HepG2 (cell line): ENCODE results near the gene PAPSS2. TPM values are rescaled to one million over a fixed set of nuclear protein-coding genes. Genes with fewer than 3 reads are reported as not detected.
A peak's percentile ranks its signal among the peaks of the same experiment; 100 is the strongest.

Experiments used
- ATAC-seq: fragments of 200-7000 bp; cut with Tn5 transposase; 3 replicates; pipeline ENCODE4 v1.9.1; 2020; ENCODE audit warnings: mild to moderate bottlenecking, moderate library complexity
- BruUV-seq: library from RNA; stranded (reverse); fragments of 400-500 nt; replicated peaks from 2 replicates; lab custom pipeline; 2021; lab: Mats Ljungman, UMichigan
- CTCF ChIA-PET: fragments of 300-600 bp; formaldehyde crosslinking; extraction: SDS; loops from one replicate; lab custom pipeline; 2021; ENCODE audit warnings: low total read pairs, inconsistent platforms, low intra/inter-chr PET ratio; lab: Yijun Ruan, JAX
- POLR2A ChIA-PET: fragments of 350-600 bp; sonication (Branson Sonifier 250); formaldehyde crosslinking; loops from one replicate; lab custom pipeline; 2020; ENCODE audit warnings: antibody characterized with exemption, inconsistent platforms; lab: Yijun Ruan, JAX
- DNase-seq: peaks from one replicate; pipeline ENCODE4 v3.0.0-alpha.2; 2015; ENCODE audit warnings: low spot score
- FAIRE-seq: peaks from 3 replicates; lab custom pipeline; 2011; peaks lifted over from hg19 to GRCh38; lab: Jason Lieb, UNC
- H2AFZ ChIP-seq: one replicate; pipeline ENCODE4 v1.6.1; 2011; ENCODE audit warnings: low read length, inconsistent platforms
- H3K27ac ChIP-seq: fragments of 300-600 bp; 3 replicates; pipeline ENCODE4 v1.8.0; 2011; ENCODE audit warnings: mixed run types, mild to moderate bottlenecking, mixed read lengths, low read length, inconsistent platforms; ENCODE audit not compliant: insufficient read depth; ENCODE audit errors: extremely low read length
- H3K27me3 ChIP-seq, 2 experiments: fragments of 200-600 bp in 1 of 2; 2 replicates in 1 of 2; 3 replicates in 1 of 2; pipeline versions ENCODE4 v1.6.0 to v1.8.0; 2011; ENCODE audit warnings: low read length in 2 of 2, mild to moderate bottlenecking in 2 of 2, moderate library complexity in 2 of 2, inconsistent platforms in 1 of 2; ENCODE audit not compliant: insufficient read depth in 2 of 2, control insufficient read depth in 1 of 2
- H3K36me3 ChIP-seq, 2 experiments: fragments of 200-600 bp in 1 of 2; replicated peaks in 1 of 2; 2 replicates in 1 of 2; 3 replicates in 1 of 2; pipeline versions ENCODE4 v1.5.1 to v1.8.0; 2011; ENCODE audit warnings: low read length in 2 of 2, inconsistent platforms in 1 of 2; ENCODE audit not compliant: insufficient read depth in 2 of 2, control insufficient read depth in 1 of 2
- H3K4me1 ChIP-seq: 2 replicates; pipeline ENCODE4 v1.5.1; 2012; ENCODE audit warnings: low read length, inconsistent platforms; ENCODE audit not compliant: insufficient read depth
- H3K4me2 ChIP-seq: 2 replicates; pipeline ENCODE4 v1.6.0; 2011; ENCODE audit warnings: low read depth, low read length, inconsistent platforms
- H3K4me3 ChIP-seq, 3 experiments: fragments of 200-600 bp in 1 of 3; sonication (generic), shearing (Covaris generic) in 1 of 3; replicated peaks in 1 of 3; 2 replicates each; pipeline ENCODE4 v1.5.1; 2011 to 2016; ENCODE audit warnings: low read length in 3 of 3, inconsistent platforms in 2 of 3, low read depth in 2 of 3, mild to moderate bottlenecking in 2 of 3, control low read depth in 1 of 3, mixed read lengths in 1 of 3; ENCODE audit not compliant: insufficient read depth in 1 of 3
- H3K79me2 ChIP-seq: one replicate; pipeline ENCODE4 v1.6.1; 2011; ENCODE audit warnings: low read length, inconsistent platforms; ENCODE audit not compliant: insufficient read depth
- H3K9ac ChIP-seq: 2 replicates; pipeline ENCODE4 v1.6.0; 2011; ENCODE audit warnings: mild to moderate bottlenecking, low read depth, low read length, inconsistent platforms; ENCODE audit not compliant: insufficient read depth
- H3K9me3 ChIP-seq: 2 replicates; pipeline ENCODE4 v1.5.1; 2012; ENCODE audit warnings: mild to moderate bottlenecking, low read length
- H4K20me1 ChIP-seq: 2 replicates; pipeline ENCODE4 v1.6.0; 2011; ENCODE audit warnings: inconsistent platforms, mild to moderate bottlenecking, low read length, moderate library complexity; ENCODE audit not compliant: insufficient read depth
- AGO1 ChIP-seq: fragments of 200-400 bp; formaldehyde crosslinking; IDR thresholded peaks from 2 replicates; pipeline ENCODE4 v1.6.1; 2017; ENCODE audit warnings: mild to moderate bottlenecking, low read depth, low read length, moderate library complexity; ENCODE audit not compliant: poor library complexity, severe bottlenecking
- AKAP8 ChIP-seq: sonication (generic); formaldehyde crosslinking; IDR thresholded peaks from 2 replicates; pipeline ENCODE4 v1.5.1; 2020; ENCODE audit warnings: mild to moderate bottlenecking, missing genetic modification reagents
- IKZF1 ChIP-seq: fragments of 450-650 bp; IDR thresholded peaks from 2 replicates; pipeline ENCODE4 v1.7.1; 2016
- JARID2 ChIP-seq: sonication (generic); formaldehyde crosslinking; IDR thresholded peaks from 2 replicates; pipeline ENCODE4 v1.8.1; 2023; ENCODE audit warnings: missing genetic modification reagents, inconsistent platforms; ENCODE audit not compliant: insufficient replicate concordance
- KDM6A ChIP-seq: IDR thresholded peaks from 2 replicates; pipeline ENCODE4 v1.6.1; 2016; ENCODE audit warnings: low read depth
- KLF16 ChIP-seq, 2 experiments: sonication (generic) in 1 of 2; formaldehyde crosslinking in 1 of 2; IDR thresholded peaks; 2 replicates each; pipeline versions ENCODE4 v1.6.1 to v1.8.0; 2016 to 2023; ENCODE audit warnings: missing genetic modification reagents in 2 of 2, missing compliant biosample characterization in 1 of 2
- MAFK ChIP-seq, 2 experiments: IDR thresholded peaks in 1 of 2; conservative IDR thresholded peaks in 1 of 2; 2 replicates each; pipeline ENCODE4 v1.6.1; 2011; ENCODE audit warnings: improper control_type of control experiment in 2 of 2, low read length in 2 of 2
- MTF2 ChIP-seq: sonication (generic); formaldehyde crosslinking; IDR thresholded peaks from 2 replicates; pipeline ENCODE4 v1.5.0; 2020; ENCODE audit warnings: missing genetic modification reagents, borderline replicate concordance
- RAD21 ChIP-seq: fragments of 450-650 bp; formaldehyde crosslinking; IDR thresholded peaks from 2 replicates; pipeline ENCODE4 v1.5.0; 2020; ENCODE audit warnings: mild to moderate bottlenecking
- RXRB ChIP-seq: IDR thresholded peaks from 2 replicates; pipeline ENCODE4 v1.6.1; 2016; ENCODE audit warnings: borderline replicate concordance, missing genetic modification reagents, missing compliant biosample characterization
- SAP130 ChIP-seq: IDR thresholded peaks from 2 replicates; pipeline ENCODE4 v1.6.1; 2016; ENCODE audit warnings: low read depth
- SMC3 ChIP-seq: IDR thresholded peaks from 2 replicates; pipeline ENCODE4 v1.6.1; 2011; ENCODE audit warnings: low read length, improper control_type of control experiment
- STAG1 ChIP-seq: sonication (generic); formaldehyde crosslinking; IDR thresholded peaks from 2 replicates; pipeline ENCODE4 v1.4.0; 2020; ENCODE audit warnings: missing genetic modification reagents
- SYNCRIP ChIP-seq: fragments of 200-400 bp; formaldehyde crosslinking; IDR thresholded peaks from 2 replicates; pipeline ENCODE4 v1.6.1; 2018; ENCODE audit warnings: mild to moderate bottlenecking, low read depth, low read length; ENCODE audit not compliant: insufficient read depth
- TARDBP ChIP-seq: sonication (generic); formaldehyde crosslinking; IDR thresholded peaks from 2 replicates; pipeline ENCODE4 v1.8.0; 2022; ENCODE audit warnings: mild to moderate bottlenecking, missing genetic modification reagents
- TEAD2 ChIP-seq: sonication (generic); formaldehyde crosslinking; IDR thresholded peaks from 2 replicates; pipeline ENCODE4 v1.9.0; 2021; ENCODE audit warnings: missing genetic modification reagents
- TEAD3 ChIP-seq: optimal IDR thresholded peaks from 2 replicates; pipeline ENCODE3; 2016; ENCODE audit warnings: borderline replicate concordance
- TRIM24 ChIP-seq: sonication (generic); formaldehyde crosslinking; IDR thresholded peaks from 2 replicates; pipeline ENCODE4 v1.8.0; 2022; ENCODE audit warnings: mild to moderate bottlenecking, missing genetic modification reagents
- U2AF2 ChIP-seq: fragments of 200-400 bp; formaldehyde crosslinking; IDR thresholded peaks from 2 replicates; pipeline ENCODE4 v1.6.1; 2017; ENCODE audit warnings: low read depth, mild to moderate bottlenecking, low read length
- ZBTB7B ChIP-seq: sonication (generic); formaldehyde crosslinking; IDR thresholded peaks from 2 replicates; pipeline ENCODE4 v1.4.0; 2020; ENCODE audit warnings: missing genetic modification reagents
- ZFP36 ChIP-seq: fragments of 150-350 bp; IDR thresholded peaks from 2 replicates; pipeline ENCODE4 v1.6.1; 2018; ENCODE audit warnings: borderline replicate concordance, low read length, low read depth; ENCODE audit not compliant: partially characterized antibody
- ZNF629 ChIP-seq: sonication (generic); formaldehyde crosslinking; conservative IDR thresholded peaks from 2 replicates; pipeline ENCODE4 v1.5.0; 2020; ENCODE audit warnings: missing genetic modification reagents
- ZSCAN12 ChIP-seq: sonication (generic); formaldehyde crosslinking; IDR thresholded peaks from 2 replicates; pipeline ENCODE4 v1.9.0; 2021; ENCODE audit warnings: mild to moderate bottlenecking, missing genetic modification reagents
- ZZZ3 ChIP-seq: sonication (generic); formaldehyde crosslinking; IDR thresholded peaks from 2 replicates; pipeline ENCODE4 v1.4.0; 2020; ENCODE audit warnings: missing genetic modification reagents, mild to moderate bottlenecking, borderline replicate concordance
- WGBS: methylation state at CpG from one replicate; pipeline ENCODE4 v1.1.6; 2017; ENCODE audit warnings: low lambda C conversion rate; 5-methylcytosine and 5-hydroxymethylcytosine counted together
- in situ Hi-C: cut with HindIII; loops from 2 replicates; pipeline ENCODE4 v1.10.0; 2017; ENCODE audit warnings: low pct_unique_long_range_greater_than_20kb; ENCODE audit not compliant: extremely low pct_ligation_motif_present
- intact Hi-C: fragments of 100-400 bp; cut with micrococcal nuclease; formaldehyde crosslinking; loops from one replicate; pipeline ENCODE4 v1.10.0; 2022; ENCODE audit not compliant: unreplicated experiment
- polyA plus RNA-seq, 8 experiments: library from polyadenylated mRNA; depleted of rRNA in 3 of 8; stranded (reverse) in 7 of 8; unstranded in 1 of 8; fragments of >200 nt; fragmentation: Illumina TruSeq in 4 of 8; extraction: Trizol in 4 of 8; gene quantifications; 2 replicates each; pipeline versions ENCODE4 v1.2.1 to v1.2.3, GENCODE V29; 2011 to 2016; ENCODE audit warnings: low read depth in 4 of 8, missing spikeins in 1 of 8, mixed read lengths in 1 of 8; ENCODE audit not compliant: insufficient read depth in 1 of 8
- total RNA-seq, 5 experiments: library from RNA; depleted of rRNA; stranded (reverse); fragments of >200 nt; fragmentation: Illumina TruSeq; extraction: Trizol; gene quantifications; 2 replicates each; pipeline ENCODE4 v1.2.3, GENCODE V29; 2016; ENCODE audit warnings: low read depth in 1 of 5
- TF ChIP-seq, protein P1 (sequence below): sonication (generic); formaldehyde crosslinking; IDR thresholded peaks from 2 replicates; pipeline ENCODE4 v1.5.0; 2020; ENCODE audit warnings: mild to moderate bottlenecking, missing genetic modification reagents, moderate library complexity

PAPSS2 gene
- total and polyA plus RNA-seq, 2 of the 13 experiments (the other 11 are each of a cell fraction or from before 2014, with no cell fraction given) = 0.11 to 0.12 TPM

DNA sequence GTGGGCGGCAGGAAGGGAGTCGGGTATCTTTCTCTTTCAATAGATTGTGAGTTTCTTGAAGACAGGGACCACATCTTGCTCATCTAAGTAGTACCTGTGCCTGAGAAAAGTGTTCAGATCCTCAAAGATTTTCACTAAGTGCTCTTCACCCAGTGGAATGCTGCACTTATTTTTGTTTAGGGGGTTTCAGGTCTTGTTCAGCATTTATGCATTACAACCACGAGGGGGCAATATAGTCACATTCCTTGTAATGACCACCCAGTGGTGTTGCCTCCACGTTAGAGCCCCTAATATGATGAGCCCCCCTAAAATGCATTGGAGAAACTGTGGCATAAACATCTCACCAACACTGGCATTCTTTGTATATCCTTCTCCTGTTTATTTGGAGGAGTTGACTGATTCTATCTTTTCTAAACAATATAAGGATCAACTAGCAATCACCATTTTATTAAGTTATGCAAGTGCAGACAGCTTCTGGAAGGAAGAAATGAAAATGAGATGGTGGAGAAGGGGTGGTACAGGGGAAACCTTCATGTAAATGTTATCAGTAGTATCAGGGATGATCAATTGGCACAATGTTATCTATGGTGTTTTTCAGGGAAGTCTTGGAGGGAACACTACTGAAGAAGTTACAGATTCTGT, 3.1 kb upstream of the PAPSS2 start:
- ChIA-PET CTCF (interaction anchor here (1.4 to 1.6 kb wide), 3 partner anchors 79 to 123 kb away, joined by 7 read pairs; no protein-coding TSS in a partner anchor), POLR2A (no interaction called here)
- intact Hi-C loops = loop anchor here (1.0 kb wide), 2 partner anchors 79 to 116 kb away; no protein-coding TSS in a partner anchor
- 41% methylated on average over 4 of the region's 4 CpGs for WGBS
- H3K4me3 ChIP-seq = no peak overlapping the region
- ATAC-seq (peak; percentile 21; the same call in 1 of the 3 replicates), FAIRE-seq (peak; percentile 70), DNase-seq (peak; percentile 51)
- H3K4me1 ChIP-seq = peaks cover 26% of the 10 kb centered on the region
- H3K9ac ChIP-seq = no peak overlapping the region
- no peak overlapping the region for H3K27ac ChIP-seq
- no peak overlapping the region for H2AFZ ChIP-seq
- H3K9me3 ChIP-seq = no peaks in the 10 kb centered on the region
- peaks cover 5 to 31% of the 10 kb centered on the region in 2 experiments; a peak in 4 of 5 replicates for H3K27me3 ChIP-seq
- H4K20me1 ChIP-seq = no peaks in the 10 kb centered on the region
- TF ChIP-seq U2AF2 = no peak
- no peak for TF ChIP-seq SYNCRIP
- TF ChIP-seq AKAP8 = no peak
- TF ChIP-seq TRIM24 = no peak
- TF ChIP-seq STAG1 = peak; percentile 77
- TF ChIP-seq, protein P1, sequence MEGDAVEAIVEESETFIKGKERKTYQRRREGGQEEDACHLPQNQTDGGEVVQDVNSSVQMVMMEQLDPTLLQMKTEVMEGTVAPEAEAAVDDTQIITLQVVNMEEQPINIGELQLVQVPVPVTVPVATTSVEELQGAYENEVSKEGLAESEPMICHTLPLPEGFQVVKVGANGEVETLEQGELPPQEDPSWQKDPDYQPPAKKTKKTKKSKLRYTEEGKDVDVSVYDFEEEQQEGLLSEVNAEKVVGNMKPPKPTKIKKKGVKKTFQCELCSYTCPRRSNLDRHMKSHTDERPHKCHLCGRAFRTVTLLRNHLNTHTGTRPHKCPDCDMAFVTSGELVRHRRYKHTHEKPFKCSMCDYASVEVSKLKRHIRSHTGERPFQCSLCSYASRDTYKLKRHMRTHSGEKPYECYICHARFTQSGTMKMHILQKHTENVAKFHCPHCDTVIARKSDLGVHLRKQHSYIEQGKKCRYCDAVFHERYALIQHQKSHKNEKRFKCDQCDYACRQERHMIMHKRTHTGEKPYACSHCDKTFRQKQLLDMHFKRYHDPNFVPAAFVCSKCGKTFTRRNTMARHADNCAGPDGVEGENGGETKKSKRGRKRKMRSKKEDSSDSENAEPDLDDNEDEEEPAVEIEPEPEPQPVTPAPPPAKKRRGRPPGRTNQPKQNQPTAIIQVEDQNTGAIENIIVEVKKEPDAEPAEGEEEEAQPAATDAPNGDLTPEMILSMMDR (CRISPR knock-in tag) = peak; percentile 75
- TF ChIP-seq ZFP36 = no peak
- no peak for TF ChIP-seq KLF16 (CRISPR knock-in tag; IDR thresholded peaks at IDR 0.05)
- TF ChIP-seq RXRB (CRISPR knock-in tag) = no peak
- TF ChIP-seq IKZF1 = no peak
- no peak for TF ChIP-seq SAP130 (CRISPR knock-in tag)
- TF ChIP-seq TEAD2 (CRISPR knock-in tag) = no peak
- TF ChIP-seq TEAD3 = peak; percentile 92
- peak; percentile 62; the same call in 1 of the 2 replicates for TF ChIP-seq RAD21 (CRISPR knock-in tag)
- TF ChIP-seq ZSCAN12 (CRISPR knock-in tag) = no peak
- TF ChIP-seq TARDBP = no peak
- TF ChIP-seq ZZZ3 = no peak
- TF ChIP-seq ZNF629 (CRISPR knock-in tag) = no peak
- TF ChIP-seq MTF2 = no peak
- TF ChIP-seq MAFK (conservative IDR thresholded peaks at IDR 0.05 in 1 of 2, IDR thresholded peaks at IDR 0.05 in 1 of 2; ENCODE audit: low read length in 2 of 2) = no peak
- no peak for TF ChIP-seq AGO1
- TF ChIP-seq KDM6A = no peak
- peak; percentile 37; the same call in 1 of the 2 replicates for TF ChIP-seq ZBTB7B (CRISPR knock-in tag)
- TF ChIP-seq JARID2 = no peak
- TF ChIP-seq SMC3 = peak; percentile 63; the same call in 1 of the 2 replicates
- H3K79me2 ChIP-seq = no peaks in the 10 kb centered on the region
- H3K36me3 ChIP-seq = no peaks in the 10 kb centered on the region
- no TSS peak for BruUV-seq
- no peak overlapping the region for H3K4me2 ChIP-seq
- in situ Hi-C loops = loop anchor here (5.0 to 25.0 kb wide), 2 partner anchors 81 to 456 kb away; no protein-coding TSS in a partner anchor
